Measurements from ENCODE around the gene YWHAH. TPM values are rescaled to one million over a fixed set of nuclear protein-coding genes. Genes with fewer than 3 reads are reported as not detected.

Gene YWHAH
- total and polyA plus RNA-seq, 2 donors (not counting 1 experiment from before 2014, with no cell fraction given), result 32.6 to 51.1 TPM

DNA sequence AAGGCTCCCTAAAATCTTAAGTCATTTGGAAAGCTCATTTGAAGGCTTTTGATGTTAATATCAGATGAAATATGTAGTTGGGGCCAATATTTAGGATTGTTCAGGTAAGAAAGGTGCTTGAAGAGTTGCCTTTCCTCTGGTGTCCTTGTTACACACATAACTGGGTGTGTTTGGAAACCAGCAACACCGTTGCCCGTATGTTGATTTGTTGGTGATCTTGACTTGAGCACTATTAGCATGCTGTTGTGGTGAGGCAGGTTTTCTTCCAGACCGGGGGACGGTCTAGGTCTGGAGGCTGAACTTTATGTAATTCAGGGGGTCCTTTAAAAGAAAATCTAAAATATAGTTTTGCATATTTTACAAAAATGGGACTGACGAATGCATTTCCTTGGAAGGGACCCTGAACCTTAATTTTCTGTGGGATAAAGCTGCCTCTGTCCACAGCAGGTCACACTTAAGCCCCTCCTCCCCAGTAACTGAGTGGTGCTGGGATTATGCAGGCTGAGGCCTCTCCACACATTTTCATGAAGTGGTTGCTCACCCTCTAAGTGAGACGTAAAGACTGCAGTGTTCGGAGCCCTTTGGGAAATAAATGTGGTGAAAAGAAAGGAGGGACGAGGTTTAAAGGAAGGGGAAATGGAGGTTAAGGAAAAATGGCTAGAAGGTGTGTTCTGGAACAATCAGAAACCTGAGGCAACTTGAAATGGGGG, 1.8 kb downstream of the YWHAH start:
- WGBS (ENCODE audit: insufficient coverage), result 66% methylated on average over 5 of the region's 8 CpGs
- Mint-ChIP-seq H3K9me3 (ENCODE audit: insufficient read depth) (no peaks in the 10 kb centered on the region), H3K4me3 (no peak overlapping the region), H3K27ac (no peak overlapping the region), H3K27me3 (no peaks in the 10 kb centered on the region), H3K4me1 (peaks cover 20% of the 10 kb centered on the region)
- peaks cover 7% of the 10 kb centered on the region for H4K20me1 ChIP-seq (ENCODE audit: control insufficient read depth, insufficient read depth, low read length, poor library complexity, severe bottlenecking)
- H3K9ac ChIP-seq (ENCODE audit: low read length), result peak overlapping the region; percentile 85
- POLR2A ChIA-PET, result interaction anchor here (0.5 kb wide), 1 partner anchor 199 kb away, joined by 3 read pairs; no protein-coding TSS in a partner anchor
- H2AFZ ChIP-seq (ENCODE audit: insufficient read depth, low read depth, low read length, poor library complexity, severe bottlenecking), result peak overlapping the region; percentile 86
- DNase-seq, result peak; percentile 17
- H3K9me3 ChIP-seq (ENCODE audit: control extremely low read depth in 1 of 3, control insufficient read depth in 2 of 3, insufficient read depth in 1 of 3, low read length in 2 of 3), result no peaks in the 10 kb centered on the region
- peak overlapping the region in 3 of 5 experiments; percentile 74 to 78 (median 77) for H3K4me3 ChIP-seq (ENCODE audit: control extremely low read depth in 1 of 5, extremely low read depth in 1 of 5, insufficient read depth in 1 of 5, low read depth in 2 of 5, low read length in 4 of 5)
- peaks cover 31% of the 10 kb centered on the region for H3K79me2 ChIP-seq (ENCODE audit: control insufficient read depth, insufficient read depth, low read length)
- peak overlapping the region; percentile 98 for H3K4me2 ChIP-seq (replicated peaks; ENCODE audit: low read depth, low read length, poor library complexity, severe bottlenecking)
- CTCF ChIA-PET, result interaction anchor here (0.9 to 5.0 kb wide), 10 partner anchors 10 to 389 kb away, joined by 3 to 59 read pairs (median 3); partner anchors contain the start of gene PISD
- H3K36me3 ChIP-seq (replicated peaks in 1 of 2; ENCODE audit: control extremely low read depth in 1 of 2, control insufficient read depth in 1 of 2, extremely low read depth in 1 of 2, insufficient read depth in 2 of 2, low read length in 1 of 2), result peaks cover 0 to 17% of the 10 kb centered on the region in 2 experiments
- intact Hi-C loops (cut with micrococcal nuclease), result loop anchor here (2.0 to 10.0 kb wide), 6 partner anchors 71 to 731 kb away; partner anchors contain the start of genes LIMK2, PATZ1 and SFI1
- H3K27me3 ChIP-seq (replicated peaks in 1 of 4; ENCODE audit: control extremely low read depth in 1 of 4, control insufficient read depth in 3 of 4, insufficient read depth in 4 of 4, low read length in 3 of 4), result no peaks in the 10 kb centered on the region
- H3K27ac ChIP-seq (ENCODE audit: low read length in 2 of 2), result peak overlapping the region; percentile 82 to 85
- ATAC-seq (ENCODE audit: low read depth), result no peak
- H3K4me1 ChIP-seq (ENCODE audit: control insufficient read depth in 2 of 2, insufficient read depth in 2 of 2, low read length in 2 of 2), result peaks cover 29 to 31% of the 10 kb centered on the region in 2 donors
- TF ChIP-seq, protein P1, sequence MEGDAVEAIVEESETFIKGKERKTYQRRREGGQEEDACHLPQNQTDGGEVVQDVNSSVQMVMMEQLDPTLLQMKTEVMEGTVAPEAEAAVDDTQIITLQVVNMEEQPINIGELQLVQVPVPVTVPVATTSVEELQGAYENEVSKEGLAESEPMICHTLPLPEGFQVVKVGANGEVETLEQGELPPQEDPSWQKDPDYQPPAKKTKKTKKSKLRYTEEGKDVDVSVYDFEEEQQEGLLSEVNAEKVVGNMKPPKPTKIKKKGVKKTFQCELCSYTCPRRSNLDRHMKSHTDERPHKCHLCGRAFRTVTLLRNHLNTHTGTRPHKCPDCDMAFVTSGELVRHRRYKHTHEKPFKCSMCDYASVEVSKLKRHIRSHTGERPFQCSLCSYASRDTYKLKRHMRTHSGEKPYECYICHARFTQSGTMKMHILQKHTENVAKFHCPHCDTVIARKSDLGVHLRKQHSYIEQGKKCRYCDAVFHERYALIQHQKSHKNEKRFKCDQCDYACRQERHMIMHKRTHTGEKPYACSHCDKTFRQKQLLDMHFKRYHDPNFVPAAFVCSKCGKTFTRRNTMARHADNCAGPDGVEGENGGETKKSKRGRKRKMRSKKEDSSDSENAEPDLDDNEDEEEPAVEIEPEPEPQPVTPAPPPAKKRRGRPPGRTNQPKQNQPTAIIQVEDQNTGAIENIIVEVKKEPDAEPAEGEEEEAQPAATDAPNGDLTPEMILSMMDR (IDR thresholded peaks at IDR 0.05), result no peak
- TF ChIP-seq EZH2 (IDR thresholded peaks at IDR 0.05; ENCODE audit: borderline replicate concordance, insufficient read depth, low read depth, low read length, poor library complexity, severe bottlenecking), result no peak

DNA sequence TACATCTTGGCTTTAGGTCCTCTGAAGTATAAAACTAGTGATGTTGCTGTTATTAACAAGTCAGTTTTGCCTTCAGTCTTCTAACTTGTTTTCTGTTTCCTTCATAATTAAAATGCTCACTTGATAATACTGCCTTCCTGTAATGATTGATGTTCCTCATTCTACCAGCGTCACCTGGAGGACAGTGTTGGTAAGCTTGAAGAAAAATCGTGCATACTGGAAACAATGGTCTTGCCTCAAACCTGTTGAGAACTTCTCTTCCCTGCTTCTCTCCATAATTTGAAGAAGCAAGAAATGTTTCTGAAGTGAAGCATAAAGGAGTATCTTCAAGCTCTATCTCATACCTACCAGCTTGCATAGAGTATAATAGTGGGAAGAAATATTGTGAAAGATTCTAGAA, 3.0 kb downstream of the YWHAH start:
- Histone ChIP-seq H3K79me2 (ENCODE audit: control insufficient read depth, insufficient read depth, low read length) (peaks cover 43% of the 10 kb centered on the region), H3K4me1 (ENCODE audit: control insufficient read depth in 2 of 2, insufficient read depth in 2 of 2, low read length in 2 of 2) (peaks cover 29 to 31% of the 10 kb centered on the region in 2 donors), H3K27ac (ENCODE audit: low read length in 2 of 2) (peak overlapping the region; percentile 49 to 72), H3K9ac (ENCODE audit: low read length) (no peak overlapping the region), H3K4me2 (replicated peaks; ENCODE audit: low read depth, low read length, poor library complexity, severe bottlenecking) (peak overlapping the region; percentile 3), H3K36me3 (replicated peaks in 1 of 2; ENCODE audit: control extremely low read depth in 1 of 2, control insufficient read depth in 1 of 2, extremely low read depth in 1 of 2, insufficient read depth in 2 of 2, low read length in 1 of 2) (peaks cover 0 to 17% of the 10 kb centered on the region in 2 experiments), H4K20me1 (ENCODE audit: control insufficient read depth, insufficient read depth, low read length, poor library complexity, severe bottlenecking) (peaks cover 7% of the 10 kb centered on the region), H2AFZ (ENCODE audit: insufficient read depth, low read depth, low read length, poor library complexity, severe bottlenecking) (no peak overlapping the region), H3K27me3 (replicated peaks in 1 of 4; ENCODE audit: control extremely low read depth in 1 of 4, control insufficient read depth in 3 of 4, insufficient read depth in 4 of 4, low read length in 3 of 4) (no peaks in the 10 kb centered on the region), H3K4me3 (ENCODE audit: control extremely low read depth in 1 of 5, extremely low read depth in 1 of 5, insufficient read depth in 1 of 5, low read depth in 2 of 5, low read length in 4 of 5) (no peak overlapping the region), H3K9me3 (ENCODE audit: control extremely low read depth in 1 of 3, control insufficient read depth in 2 of 3, insufficient read depth in 1 of 3, low read length in 2 of 3) (no peaks in the 10 kb centered on the region)
- TF ChIP-seq, protein P1 (IDR thresholded peaks at IDR 0.05), result peak; percentile 75
- TF ChIP-seq EZH2 (IDR thresholded peaks at IDR 0.05; ENCODE audit: borderline replicate concordance, insufficient read depth, low read depth, low read length, poor library complexity, severe bottlenecking), result no peak
- H3K9me3 Mint-ChIP-seq (ENCODE audit: insufficient read depth), result no peaks in the 10 kb centered on the region
- POLR2A ChIA-PET, result interaction anchor here (0.5 to 1.2 kb wide), 3 partner anchors 285 to 470 kb away, joined by 3 to 5 read pairs (median 3); partner anchors contain the start of gene PISD
- H3K4me3 Mint-ChIP-seq, result peak overlapping the region; percentile 0
- H3K4me1 Mint-ChIP-seq, result peaks cover 28% of the 10 kb centered on the region
- ATAC-seq (ENCODE audit: low read depth) (no peak), DNase-seq (peak; percentile 73)
- peak overlapping the region; percentile 69 for H3K27ac Mint-ChIP-seq
- no peaks in the 10 kb centered on the region for H3K27me3 Mint-ChIP-seq
- intact Hi-C loops (cut with micrococcal nuclease), result loop anchor here (1.0 to 10.0 kb wide), 6 partner anchors 72 to 732 kb away; partner anchors contain the start of genes LIMK2 and SFI1
- CTCF ChIA-PET, result interaction anchor here (0.7 to 5.0 kb wide), 18 partner anchors 10 to 386 kb away, joined by 3 to 59 read pairs (median 3); partner anchors contain the start of gene PISD
- WGBS (ENCODE audit: insufficient coverage), result no CpG with 5 or more reads among the region's 2 CpGs
